OCI-LY3 (cell line): ENCODE measurements around the gene CAMTA1.

Experiments
- H2AFZ ChIP-seq: fragments of 200-600, 300-600 bp; shearing (Covaris generic); 2 replicates; pipeline ENCODE4 v1.6.0; 2014; ENCODE audit warnings: antibody characterized with exemption, low read depth, low read length
- H3K27ac ChIP-seq: fragments of 200-600, 300-600 bp; sonication (generic); 2 replicates; pipeline ENCODE4 v1.5.1; 2014; ENCODE audit warnings: mild to moderate bottlenecking, low read length, moderate library complexity, mixed read lengths
- H3K27me3 ChIP-seq: fragments of 200-600, 300-600 bp; sonication (generic); 2 replicates; pipeline ENCODE4 v1.6.1; 2014; ENCODE audit warnings: low read depth, low read length, mixed read lengths
- H3K36me3 ChIP-seq: fragments of 200-600, 300-600 bp; sonication (generic); replicated peaks from 2 replicates; pipeline ENCODE3; 2014; ENCODE audit warnings: low read depth, low read length, mixed read lengths
- H3K4me1 ChIP-seq: fragments of 300-600, 200-600 bp; sonication (generic); 2 replicates; pipeline ENCODE4 v1.6.1; 2014; ENCODE audit warnings: low read length, mixed read lengths
- H3K4me2 ChIP-seq: fragments of 200-600, 300-600 bp; sonication (generic); 2 replicates; pipeline ENCODE4 v1.6.1; 2014; ENCODE audit warnings: low read length, mixed read lengths
- H3K4me3 ChIP-seq: fragments of 300-600, 200-600 bp; sonication (generic); 2 replicates; pipeline ENCODE4 v1.5.1; 2014; ENCODE audit warnings: antibody characterized with exemption, mild to moderate bottlenecking, low read length, moderate library complexity
- H3K79me2 ChIP-seq: fragments of 300-600, 200-600 bp; shearing (Covaris generic); 2 replicates; pipeline ENCODE4 v1.6.1; 2014; ENCODE audit warnings: mild to moderate bottlenecking, low read length, mixed read lengths
- H3K9ac ChIP-seq: fragments of 300-600, 200-600 bp; shearing (Covaris generic); 2 replicates; pipeline ENCODE4 v1.6.0; 2014; ENCODE audit warnings: mild to moderate bottlenecking, low read length, moderate library complexity
- H3K9me3 ChIP-seq: fragments of 200-600, 300-600 bp; shearing (Covaris generic); 2 replicates; pipeline ENCODE4 v1.6.1; 2014; ENCODE audit warnings: low read length, mixed read lengths; ENCODE audit not compliant: insufficient read depth
- H4K20me1 ChIP-seq: fragments of 200-600, 300-600 bp; sonication (generic); 2 replicates; pipeline ENCODE4 v1.6.1; 2016; ENCODE audit warnings: low read length, mixed read lengths; ENCODE audit not compliant: insufficient read depth
- CTCF ChIP-seq: fragments of 200-600, 300-600 bp; sonication (generic); IDR thresholded peaks from 2 replicates; pipeline ENCODE4 v1.5.1; 2014; ENCODE audit warnings: antibody characterized with exemption, low read length, low read depth
- EZH2phosphoT487 ChIP-seq: fragments of 200-600 bp; shearing (Covaris generic); IDR thresholded peaks from 2 replicates; pipeline ENCODE4 v1.6.1; 2018; ENCODE audit warnings: antibody characterized with exemption, mixed run types, low read depth

The CAMTA1 gene

GRCh38 chr1:7104339-7104738, 319.1 kb downstream of the CAMTA1 start:
- TF ChIP-seq EZH2phosphoT487 (no peak), CTCF (no peak)
- no peaks in the 10 kb centered on the region for H3K36me3 ChIP-seq
- H3K4me3 ChIP-seq, result no peak overlapping the region
- peaks cover 6% of the 10 kb centered on the region; the same call in 1 of the 2 replicates for H4K20me1 ChIP-seq
- H3K27ac ChIP-seq, result no peak overlapping the region
- H3K9me3 ChIP-seq, result no peaks in the 10 kb centered on the region
- peaks cover 11% of the 10 kb centered on the region for H3K4me1 ChIP-seq
- peaks cover 27% of the 10 kb centered on the region; the same call in 1 of the 2 replicates for H3K27me3 ChIP-seq
- no peak overlapping the region for H3K4me2 ChIP-seq
- H3K9ac ChIP-seq, result no peak overlapping the region
- no peaks in the 10 kb centered on the region for H3K79me2 ChIP-seq
- no peak overlapping the region for H2AFZ ChIP-seq

- no peak overlapping the region for H2AFZ ChIP-seq
- peaks cover 6% of the 10 kb centered on the region; the same call in 1 of the 2 replicates for H4K20me1 ChIP-seq
- H3K79me2 ChIP-seq, result no peaks in the 10 kb centered on the region
- peaks cover 11% of the 10 kb centered on the region for H3K4me1 ChIP-seq
- H3K27ac ChIP-seq, result no peak overlapping the region
- no peak overlapping the region for H3K4me3 ChIP-seq
- TF ChIP-seq CTCF (no peak), EZH2phosphoT487 (no peak)
- H3K27me3 ChIP-seq, result peaks cover 34% of the 10 kb centered on the region; the same call in 1 of the 2 replicates
- H3K4me2 ChIP-seq, result no peak overlapping the region
- H3K9ac ChIP-seq, result no peak overlapping the region
- H3K36me3 ChIP-seq, result no peaks in the 10 kb centered on the region
- no peaks in the 10 kb centered on the region for H3K9me3 ChIP-seq
Observed at GRCh38 chr1:7105269-7105668, 320.0 kb downstream of the CAMTA1 start.

- Histone ChIP-seq H3K79me2 (no peaks in the 10 kb centered on the region), H3K27me3 (peaks cover 43% of the 10 kb centered on the region; the same call in 1 of the 2 replicates), H2AFZ (no peak overlapping the region), H3K4me3 (no peak overlapping the region), H4K20me1 (peaks cover 6% of the 10 kb centered on the region; the same call in 1 of the 2 replicates), H3K9me3 (no peaks in the 10 kb centered on the region), H3K27ac (no peak overlapping the region), H3K4me1 (peaks cover 11% of the 10 kb centered on the region), H3K4me2 (no peak overlapping the region), H3K9ac (no peak overlapping the region), H3K36me3 (no peaks in the 10 kb centered on the region)
- TF ChIP-seq EZH2phosphoT487, result no peak
- TF ChIP-seq CTCF, result no peak
Observed at GRCh38 chr1:7106442-7107108, 321.3 kb downstream of the CAMTA1 start.

- Histone ChIP-seq H3K4me3 (no peak overlapping the region), H3K79me2 (no peaks in the 10 kb centered on the region), H3K27ac (no peak overlapping the region), H3K4me2 (no peak overlapping the region), H3K9ac (no peak overlapping the region), H4K20me1 (peaks cover 6% of the 10 kb centered on the region; the same call in 1 of the 2 replicates), H2AFZ (no peak overlapping the region), H3K9me3 (no peaks in the 10 kb centered on the region), H3K4me1 (peaks cover 11% of the 10 kb centered on the region), H3K36me3 (no peaks in the 10 kb centered on the region), H3K27me3 (peaks cover 43% of the 10 kb centered on the region; the same call in 1 of the 2 replicates)
- no peak for TF ChIP-seq CTCF
Observed at GRCh38 chr1:7107109-7107830, 322.0 kb downstream of the CAMTA1 start.
